Neutrophil (primary cell): ENCODE data around the gene KLF13.

ENCODE experiments used
- H3K27ac ChIP-seq: fragments of 200-600 bp; sonication (generic); 2 replicates; pipeline ENCODE4 v1.5.1; 2016; ENCODE audit warnings: mild to moderate bottlenecking, moderate library complexity
- H3K27me3 ChIP-seq: fragments of 200-600 bp; sonication (generic); 2 replicates; pipeline ENCODE4 v1.6.0; 2016; ENCODE audit warnings: mild to moderate bottlenecking
- H3K36me3 ChIP-seq: fragments of 200-600 bp; sonication (generic); 2 replicates; pipeline ENCODE4 v1.5.1; 2017
- H3K4me1 ChIP-seq, 2 experiments: fragments of 200-600 bp in 1 of 2; sonication (generic) in 1 of 2; 1 replicate in 1 of 2; 2 replicates in 1 of 2; pipeline versions ENCODE4 v1.5.1 to v1.6.1; 2013 to 2016; ENCODE audit warnings: low read depth in 1 of 2, low read length in 1 of 2, mild to moderate bottlenecking in 1 of 2, moderate library complexity in 1 of 2; ENCODE audit not compliant: control insufficient read depth in 1 of 2, insufficient read depth in 1 of 2
- H3K4me3 ChIP-seq, 2 experiments: fragments of 200-600 bp in 1 of 2; sonication (generic) in 1 of 2; 1 replicate in 1 of 2; 2 replicates in 1 of 2; pipeline ENCODE4 v1.5.1; 2013 to 2016; ENCODE audit warnings: low read depth in 1 of 2, low read length in 1 of 2, mild to moderate bottlenecking in 1 of 2, moderate library complexity in 1 of 2
- H3K9me3 ChIP-seq: fragments of 200-600 bp; sonication (generic); 2 replicates; pipeline ENCODE4 v1.5.1; 2016
- TF ChIP-seq, protein P1 (sequence below): fragments of 200-600 bp; sonication (generic); IDR thresholded peaks from 2 replicates; pipeline ENCODE4 v1.5.1; 2016; ENCODE audit warnings: antibody characterized with exemption

KLF13 gene

DNA sequence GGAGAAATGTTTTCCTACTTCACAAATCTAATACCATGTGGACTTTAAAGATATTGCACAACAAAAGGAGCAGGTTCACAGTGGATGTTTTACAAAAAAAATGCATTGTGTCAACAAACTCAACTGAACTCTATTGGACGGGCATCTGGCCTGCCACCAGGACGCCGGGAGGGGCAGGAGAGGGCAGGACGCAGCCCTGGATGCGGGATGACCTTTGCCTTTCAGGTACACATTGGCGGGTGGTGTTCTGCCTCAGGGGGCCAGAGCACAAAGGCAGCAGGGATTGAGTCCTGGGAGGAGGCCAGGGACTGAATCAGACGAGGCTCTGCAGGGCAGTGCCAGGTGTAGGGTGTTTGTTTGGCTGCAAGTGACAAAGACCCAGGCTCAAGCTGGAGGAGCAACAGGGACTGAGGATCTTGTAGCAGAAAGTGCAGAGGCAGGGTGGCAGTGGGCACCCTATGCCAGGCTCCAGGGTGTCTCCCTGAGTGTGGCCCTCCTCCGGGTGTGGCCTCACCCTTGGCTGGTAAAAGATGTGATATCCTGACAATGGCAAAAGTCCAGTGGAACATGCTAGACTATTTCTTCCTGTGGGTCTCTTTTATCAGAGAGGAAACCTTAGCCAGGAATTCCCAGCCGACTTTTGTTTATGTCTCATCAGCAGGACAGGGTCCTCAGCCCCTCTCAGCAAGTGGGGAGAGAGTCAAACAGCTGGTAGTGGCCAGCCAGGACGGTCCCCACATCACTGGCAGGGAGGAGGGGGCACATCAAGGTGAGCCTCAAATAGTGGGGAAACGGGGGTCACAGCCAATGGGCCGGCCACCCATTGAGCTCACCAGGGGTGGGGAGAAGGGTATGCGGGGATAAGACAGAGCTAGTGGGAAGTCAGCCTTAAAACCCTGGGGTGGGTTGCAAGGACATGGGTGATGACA lies 29.7 kb upstream of the KLF13 start:
- Histone ChIP-seq H3K9me3 (no peaks in the 10 kb centered on the region), H3K36me3 (no peaks in the 10 kb centered on the region), H3K4me1 (peaks cover 27 to 36% of the 10 kb centered on the region in 2 experiments), H3K27ac (no peak overlapping the region), H3K27me3 (no peaks in the 10 kb centered on the region), H3K4me3 (no peak overlapping the region)
- TF ChIP-seq, protein P1, sequence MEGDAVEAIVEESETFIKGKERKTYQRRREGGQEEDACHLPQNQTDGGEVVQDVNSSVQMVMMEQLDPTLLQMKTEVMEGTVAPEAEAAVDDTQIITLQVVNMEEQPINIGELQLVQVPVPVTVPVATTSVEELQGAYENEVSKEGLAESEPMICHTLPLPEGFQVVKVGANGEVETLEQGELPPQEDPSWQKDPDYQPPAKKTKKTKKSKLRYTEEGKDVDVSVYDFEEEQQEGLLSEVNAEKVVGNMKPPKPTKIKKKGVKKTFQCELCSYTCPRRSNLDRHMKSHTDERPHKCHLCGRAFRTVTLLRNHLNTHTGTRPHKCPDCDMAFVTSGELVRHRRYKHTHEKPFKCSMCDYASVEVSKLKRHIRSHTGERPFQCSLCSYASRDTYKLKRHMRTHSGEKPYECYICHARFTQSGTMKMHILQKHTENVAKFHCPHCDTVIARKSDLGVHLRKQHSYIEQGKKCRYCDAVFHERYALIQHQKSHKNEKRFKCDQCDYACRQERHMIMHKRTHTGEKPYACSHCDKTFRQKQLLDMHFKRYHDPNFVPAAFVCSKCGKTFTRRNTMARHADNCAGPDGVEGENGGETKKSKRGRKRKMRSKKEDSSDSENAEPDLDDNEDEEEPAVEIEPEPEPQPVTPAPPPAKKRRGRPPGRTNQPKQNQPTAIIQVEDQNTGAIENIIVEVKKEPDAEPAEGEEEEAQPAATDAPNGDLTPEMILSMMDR = no peak

DNA sequence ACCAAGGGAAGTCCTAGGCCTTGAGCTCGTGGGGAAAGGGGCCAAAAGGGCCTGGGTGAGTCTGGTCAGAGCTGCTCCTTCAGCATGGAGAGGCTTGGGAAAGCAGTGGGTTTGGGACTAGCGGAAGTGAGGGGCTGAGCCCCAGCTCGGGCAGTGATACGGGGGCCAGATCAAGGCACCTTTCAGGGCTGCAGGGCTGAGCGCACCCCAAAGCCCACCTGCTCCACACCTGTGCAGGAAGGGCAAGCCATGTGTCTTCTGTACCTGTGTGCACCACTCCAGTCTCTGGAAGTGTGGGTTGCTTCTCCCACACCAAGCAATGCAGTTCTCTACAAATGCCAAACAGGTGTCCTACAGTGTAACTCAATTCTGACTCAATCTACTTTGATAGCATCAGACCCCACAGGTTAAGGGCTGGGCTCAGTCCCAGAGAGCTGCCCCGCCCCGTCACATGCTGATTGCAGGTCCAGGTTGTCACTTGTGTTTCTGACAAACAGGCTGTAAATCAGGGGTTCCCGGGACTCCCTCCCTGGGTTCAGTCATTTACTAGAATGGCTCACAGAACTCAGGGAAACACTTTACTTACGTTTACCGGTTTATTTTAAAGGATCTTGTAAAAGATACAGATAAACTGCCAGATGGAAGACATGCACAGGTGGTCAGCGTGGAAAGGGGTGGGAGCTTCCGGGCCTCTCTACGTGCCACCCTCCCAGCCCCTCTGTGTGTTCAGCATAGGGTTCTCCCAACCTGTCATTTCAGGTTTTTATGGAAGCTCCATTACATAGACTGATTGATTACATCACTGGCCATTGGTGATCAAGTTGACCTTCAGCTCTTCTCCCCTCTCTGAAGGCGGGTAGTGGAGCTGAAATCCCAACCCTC lies 28.8 kb upstream of the KLF13 start:
- Histone ChIP-seq H3K4me3 (no peak overlapping the region), H3K27me3 (no peaks in the 10 kb centered on the region), H3K36me3 (no peaks in the 10 kb centered on the region), H3K9me3 (no peaks in the 10 kb centered on the region), H3K27ac (no peak overlapping the region), H3K4me1 (peaks cover 23 to 35% of the 10 kb centered on the region in 2 experiments)
- TF ChIP-seq, protein P1 = no peak

DNA sequence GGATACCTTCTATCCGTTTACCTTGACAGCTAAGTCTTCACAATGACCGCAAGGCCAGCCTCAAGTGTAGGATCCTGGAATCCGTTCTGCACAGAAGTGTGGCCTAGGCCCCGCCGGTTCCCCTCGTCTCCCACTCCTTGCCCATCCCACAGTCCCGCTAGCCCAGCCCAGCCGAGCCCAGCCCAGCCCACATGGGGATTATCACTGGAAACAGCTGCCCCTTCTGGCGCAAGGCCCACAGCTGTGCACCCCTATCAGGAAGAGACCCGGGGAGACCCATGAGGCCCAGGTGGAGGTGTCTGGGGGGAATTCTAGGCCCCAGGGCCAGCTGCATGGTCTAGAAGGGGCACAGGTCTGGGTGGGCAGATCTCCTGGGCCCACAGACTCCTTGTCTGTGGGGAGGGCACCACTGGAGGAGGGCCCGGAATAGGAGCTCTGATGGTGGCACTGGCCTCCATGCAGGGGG lies 27.9 kb upstream of the KLF13 start:
- H3K27ac ChIP-seq = no peak overlapping the region
- H3K36me3 ChIP-seq = no peaks in the 10 kb centered on the region
- no peaks in the 10 kb centered on the region for H3K27me3 ChIP-seq
- H3K4me3 ChIP-seq = no peak overlapping the region
- H3K4me1 ChIP-seq = peaks cover 23 to 34% of the 10 kb centered on the region in 2 experiments
- H3K9me3 ChIP-seq = no peaks in the 10 kb centered on the region
- TF ChIP-seq, protein P1 = no peak

DNA sequence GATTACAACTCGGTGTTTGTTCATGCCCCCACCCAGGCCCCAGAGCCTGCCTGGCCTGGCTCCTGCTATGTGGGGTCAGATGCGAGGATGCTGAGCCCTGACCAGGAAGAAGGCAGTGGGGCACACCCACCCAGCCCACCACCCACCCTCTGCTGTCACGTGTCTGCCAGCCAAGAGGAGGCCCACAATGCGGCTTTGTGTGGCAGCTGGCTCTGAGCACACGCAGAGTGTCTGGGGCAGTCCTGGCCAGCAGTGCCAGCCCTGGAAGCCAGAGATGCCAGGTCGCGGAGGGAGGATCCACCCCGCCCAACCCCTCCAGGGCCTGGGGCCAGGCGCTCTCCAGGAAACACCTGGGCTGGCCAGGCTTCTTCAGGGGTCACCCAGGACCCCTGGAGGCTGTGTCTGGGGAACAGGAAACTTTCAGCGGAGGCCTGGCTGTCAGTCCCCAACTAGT lies 26.4 kb upstream of the KLF13 start:
- H3K4me3 ChIP-seq = no peak overlapping the region
- no peaks in the 10 kb centered on the region for H3K9me3 ChIP-seq
- TF ChIP-seq, protein P1 = no peak
- no peak overlapping the region for H3K27ac ChIP-seq
- no peaks in the 10 kb centered on the region for H3K27me3 ChIP-seq
- H3K36me3 ChIP-seq = no peaks in the 10 kb centered on the region
- H3K4me1 ChIP-seq = peaks cover 13 to 22% of the 10 kb centered on the region in 2 experiments

DNA sequence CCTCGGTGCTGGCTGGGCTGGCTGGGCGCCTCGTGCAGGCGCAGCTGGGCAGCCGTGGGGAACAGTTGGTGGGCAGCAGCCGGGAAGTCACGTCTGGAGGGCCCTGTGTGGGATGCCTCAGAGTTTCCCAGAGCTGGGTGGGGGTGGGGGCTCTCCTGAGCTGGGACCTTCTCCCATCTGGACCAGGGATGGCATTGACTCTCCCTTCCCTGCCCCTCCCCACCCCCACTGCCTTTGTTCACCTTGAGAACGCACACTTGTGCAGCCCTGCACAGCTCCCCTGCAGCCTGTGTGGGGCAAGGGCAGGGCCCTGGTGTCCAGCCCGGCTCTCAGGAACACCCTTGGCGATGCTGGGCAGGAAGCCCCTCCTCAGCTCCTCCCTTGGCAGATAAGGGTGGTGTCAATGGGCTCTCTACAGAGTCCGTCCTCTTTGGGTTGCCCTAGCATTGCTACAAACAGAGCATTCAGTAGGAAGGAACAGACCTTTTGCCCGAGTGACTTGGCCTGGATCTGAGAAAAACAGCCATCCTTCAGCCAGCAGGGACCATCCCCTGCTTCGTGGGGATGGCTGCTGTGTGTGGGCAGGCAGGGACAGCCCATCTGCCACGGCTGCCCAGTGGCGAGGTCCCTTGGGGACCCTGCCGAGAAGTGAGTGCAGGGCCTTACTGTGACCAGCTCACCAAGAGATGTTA lies 25.5 kb upstream of the KLF13 start:
- Histone ChIP-seq H3K9me3 (no peaks in the 10 kb centered on the region), H3K4me1 (peaks cover 13 to 18% of the 10 kb centered on the region in 2 experiments), H3K4me3 (no peak overlapping the region), H3K27me3 (no peaks in the 10 kb centered on the region), H3K36me3 (no peaks in the 10 kb centered on the region), H3K27ac (no peak overlapping the region)
- TF ChIP-seq, protein P1 = no peak
